SKM-1 treated with dmso at 0.1 percent for 144 hours (cell line): ENCODE measurements around the gene KIF13A.
"Not testable (repeated sequence)": the region's sequence is repeated elsewhere in the genome, so short reads cannot be mapped to it uniquely, and the experiment has no call there.

Experiments used
- DNase-seq: peaks from one replicate; lab custom pipeline; 2025; ENCODE audit not compliant: unreplicated experiment; lab: John Stamatoyannopoulos, UW

The KIF13A gene

DNA sequence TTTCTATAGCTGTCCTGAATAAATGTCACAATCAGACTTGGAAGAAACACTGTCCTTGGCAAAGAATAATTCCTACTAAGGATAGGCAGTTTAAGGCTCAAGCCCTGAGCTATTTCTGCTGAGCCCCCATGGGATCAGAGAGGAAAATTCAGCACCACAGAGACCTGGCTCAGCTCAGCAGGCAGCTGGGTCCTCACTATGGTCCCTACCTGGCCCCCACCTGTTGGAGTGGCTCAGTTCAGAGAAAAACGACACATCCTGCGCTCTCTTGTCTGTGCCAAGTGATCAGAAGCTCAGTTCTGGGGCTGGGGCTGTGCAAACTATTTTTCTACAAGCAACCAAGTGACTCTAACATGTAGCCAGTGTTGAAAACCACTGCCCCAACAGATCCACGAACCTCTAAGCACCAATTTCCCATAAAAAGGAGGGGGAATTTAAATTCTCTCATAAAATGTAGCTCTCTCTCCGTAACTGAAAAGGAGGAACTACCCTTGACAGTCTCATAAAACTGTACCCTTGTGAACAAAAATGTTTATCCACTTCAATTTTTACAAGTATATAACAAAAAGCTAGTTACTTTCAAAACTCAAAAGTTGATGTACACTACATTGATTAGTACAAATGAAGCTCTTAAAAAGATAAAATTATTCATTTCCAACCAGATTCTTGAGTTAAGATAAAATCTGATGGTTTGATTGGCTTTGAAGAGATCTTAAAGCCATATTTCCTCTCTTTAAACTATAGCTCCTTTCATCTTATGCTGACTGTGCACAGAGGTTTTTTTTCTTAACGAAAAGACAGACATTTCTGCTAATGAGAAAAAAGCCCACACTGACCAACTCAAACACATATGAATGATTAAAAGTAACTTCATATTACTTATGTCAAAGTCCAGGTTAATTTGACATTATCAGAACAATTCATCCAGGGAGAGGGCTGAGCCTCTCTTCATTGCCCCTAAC is 52.0 kb downstream of the KIF13A start:
- no peak for DNase-seq

DNA sequence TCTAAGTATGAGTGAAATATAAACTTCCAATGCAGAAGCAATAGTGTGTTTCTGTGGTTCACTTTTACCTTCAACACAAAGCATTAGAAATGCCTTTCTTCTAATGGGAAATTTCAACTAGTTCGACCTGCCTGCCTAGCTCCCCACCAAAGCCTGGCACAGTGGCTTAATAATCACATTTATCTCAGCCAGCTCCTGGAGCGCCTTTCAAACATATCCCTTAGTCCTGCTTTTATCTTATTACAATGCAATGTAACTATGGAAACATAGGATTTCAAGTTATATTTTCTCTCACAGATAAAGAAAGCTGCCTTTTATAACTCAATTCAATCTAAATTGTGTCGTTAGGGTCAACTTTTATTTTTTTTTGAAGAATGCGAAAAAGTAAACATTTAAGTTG is 53.7 kb downstream of the KIF13A start:
- no peak for DNase-seq

DNA sequence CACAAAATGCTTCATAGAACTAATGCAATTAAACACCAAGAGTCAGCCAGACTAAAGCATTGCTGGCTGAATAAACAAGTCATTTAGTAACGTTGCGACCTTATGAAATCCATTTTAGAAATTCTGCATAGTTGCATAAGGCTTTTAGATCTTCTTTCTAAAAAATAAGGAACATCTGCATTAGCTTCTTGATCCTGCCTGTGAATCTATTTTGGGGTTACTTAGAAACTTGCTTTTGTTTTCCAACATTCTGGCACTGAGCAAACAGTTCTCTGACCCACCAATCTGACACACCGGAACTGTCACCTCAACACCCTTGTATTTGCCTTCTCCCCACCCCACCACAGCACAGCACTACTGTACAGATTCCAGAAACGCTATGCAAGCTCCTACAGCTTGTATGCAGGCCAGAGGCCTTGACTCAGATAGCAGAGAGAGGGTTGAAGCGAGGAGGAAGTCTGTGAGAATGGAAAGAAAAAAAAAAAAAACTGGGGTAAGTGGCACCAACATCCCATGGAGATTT is 55.0 kb downstream of the KIF13A start:
- no peak for DNase-seq

DNA sequence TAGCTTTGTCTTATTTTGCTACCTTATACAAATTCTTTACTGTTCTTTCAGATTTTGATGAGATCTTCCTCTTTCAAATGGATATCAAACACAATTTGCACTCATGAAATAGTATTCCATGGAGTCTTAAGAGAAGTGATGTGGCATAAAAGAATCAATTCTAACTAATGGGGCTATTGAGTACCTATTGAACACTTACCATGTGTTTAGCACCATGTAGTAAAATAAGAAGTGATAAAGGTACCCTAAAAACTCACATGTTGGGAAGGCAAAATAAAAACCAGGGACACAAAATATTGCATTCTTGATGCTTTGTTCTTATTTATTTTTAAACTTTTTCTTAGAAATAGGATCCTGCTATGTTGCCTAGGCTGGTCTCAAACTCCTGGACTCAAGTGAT is 56.2 kb downstream of the KIF13A start:
- no peak for DNase-seq

DNA sequence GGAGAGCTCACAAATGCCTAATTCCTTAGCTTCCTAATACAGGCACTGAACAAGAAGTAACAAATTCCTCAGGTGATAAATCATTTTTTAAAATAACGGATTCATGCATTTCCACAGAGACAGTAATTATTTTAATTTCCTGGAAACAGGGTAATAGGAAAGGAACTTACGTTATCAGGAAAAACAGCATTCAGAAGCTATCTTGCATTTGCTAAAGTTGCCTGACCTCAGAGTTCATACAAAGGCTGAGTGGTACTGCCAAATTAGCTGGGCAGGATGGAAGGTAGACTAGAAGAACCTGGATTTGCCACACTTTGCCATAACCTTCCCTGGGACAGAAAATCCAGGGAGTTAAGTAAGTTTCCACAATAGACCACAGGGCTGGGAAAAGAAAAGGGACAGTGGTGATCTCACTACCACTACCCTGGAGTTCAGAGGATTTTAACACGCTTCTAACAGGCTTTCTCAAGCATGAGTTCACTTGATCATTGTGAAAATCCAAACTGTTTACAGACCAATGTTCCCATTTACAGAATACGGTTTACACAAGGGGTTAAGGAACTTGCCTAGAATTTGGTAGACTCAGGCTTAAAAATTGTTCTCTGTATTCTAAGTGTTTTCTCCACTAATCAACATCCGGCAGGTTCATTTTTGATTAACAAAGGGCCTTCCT is 57.0 kb downstream of the KIF13A start:
- no peak for DNase-seq

DNA sequence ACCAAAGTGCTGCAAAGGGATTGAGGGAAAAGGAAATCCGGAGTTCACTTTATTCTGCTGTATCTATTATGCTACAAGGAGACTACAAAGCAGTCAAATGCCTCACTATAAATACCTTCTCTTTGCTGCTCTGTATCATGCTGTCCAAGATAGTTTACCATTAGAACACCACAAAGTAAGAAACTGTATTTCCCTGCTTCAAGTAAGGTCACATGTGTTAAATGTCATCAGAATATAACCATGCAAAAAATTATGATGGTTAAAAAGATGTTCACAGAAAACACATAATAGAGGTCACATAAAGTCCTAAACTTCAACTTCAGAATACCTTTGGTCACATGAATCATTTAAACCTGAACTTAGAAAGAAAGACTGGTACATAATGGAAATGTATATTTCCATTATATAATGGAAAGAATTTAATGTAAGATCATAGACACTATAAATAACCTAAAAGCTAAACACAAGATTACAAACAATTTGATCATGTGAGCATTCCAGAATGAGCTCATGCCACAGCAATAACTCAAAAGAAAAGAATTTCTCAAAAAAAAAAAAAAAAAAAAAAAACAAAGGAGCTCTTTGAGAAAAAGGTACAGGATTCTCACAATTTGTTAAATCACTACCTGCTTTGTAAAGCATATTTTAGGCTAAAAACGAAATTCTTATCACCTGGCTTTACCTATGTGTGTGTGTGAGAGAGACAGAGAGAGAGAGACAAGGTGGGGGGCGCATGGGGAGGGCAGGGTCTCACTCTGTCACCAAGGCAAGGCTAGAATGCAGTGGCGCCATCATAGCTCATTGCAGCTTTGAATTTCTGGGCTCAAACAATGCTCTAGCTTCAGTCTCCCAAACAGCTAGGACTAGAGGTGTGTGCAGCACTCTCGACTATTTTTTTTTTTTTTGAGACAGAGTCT is 58.7 kb downstream of the KIF13A start:
- no peak for DNase-seq

DNA sequence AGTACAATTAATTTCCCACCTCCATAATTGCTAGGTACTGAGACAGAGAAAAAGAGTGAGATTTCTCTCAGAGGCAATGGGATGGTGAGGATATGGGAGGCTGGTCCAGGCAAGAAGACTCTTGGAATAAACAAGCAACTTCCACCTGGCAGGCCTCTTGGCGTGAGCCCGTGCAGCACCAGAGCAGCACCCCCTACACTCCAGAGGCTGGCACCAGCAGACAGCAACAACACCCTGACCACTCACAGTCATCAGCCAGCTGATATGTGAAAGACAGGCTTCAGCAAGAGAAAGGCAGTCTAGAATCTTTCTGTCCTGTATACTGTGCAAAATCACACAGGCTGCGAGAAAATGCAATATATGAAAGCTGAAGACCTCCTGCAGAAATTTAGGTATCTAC is 59.7 kb downstream of the KIF13A start:
- DNase-seq, result no peak

DNA sequence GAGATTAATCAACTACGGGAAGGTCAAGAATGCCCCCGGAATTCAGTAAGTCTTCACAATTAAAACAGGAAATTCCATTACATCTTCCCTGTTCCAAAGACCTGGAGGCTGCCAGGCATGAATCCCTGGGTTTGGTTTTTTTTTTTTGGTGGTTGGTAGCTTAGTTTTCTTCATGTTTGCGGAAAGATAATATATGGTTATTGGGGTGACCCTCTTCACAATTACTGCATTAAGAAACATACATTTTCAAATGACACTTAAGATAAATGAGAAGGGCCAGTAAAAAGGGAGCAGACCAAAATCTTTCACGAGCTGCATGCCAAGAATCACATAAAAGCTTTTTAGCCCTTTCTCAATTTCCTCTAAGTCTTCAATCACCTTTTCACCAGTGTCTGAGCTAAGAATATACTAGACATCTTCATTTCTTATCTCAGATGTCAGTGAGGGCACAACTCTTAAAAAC is 64.0 kb downstream of the KIF13A start:
- no peak for DNase-seq

DNA sequence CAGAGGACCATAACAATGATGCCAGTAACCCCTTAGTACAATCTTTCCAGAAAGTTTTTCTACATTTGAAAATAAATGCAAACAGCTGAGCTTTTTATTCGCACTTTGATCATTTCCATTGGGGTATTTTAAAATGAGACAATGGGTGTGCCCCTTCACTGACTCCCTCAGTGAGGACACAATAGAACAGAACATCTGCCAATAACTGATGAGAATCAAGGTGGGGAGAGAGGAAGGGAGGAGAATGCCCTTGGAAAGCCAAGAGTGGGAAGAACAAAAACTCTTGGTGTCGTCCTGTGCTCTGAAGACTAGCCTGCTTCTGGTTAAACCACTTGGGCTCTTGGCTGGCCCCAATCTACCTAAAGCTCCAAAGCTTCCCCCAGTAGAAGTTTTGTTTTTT is 66.0 kb downstream of the KIF13A start:
- DNase-seq, result no peak

DNA sequence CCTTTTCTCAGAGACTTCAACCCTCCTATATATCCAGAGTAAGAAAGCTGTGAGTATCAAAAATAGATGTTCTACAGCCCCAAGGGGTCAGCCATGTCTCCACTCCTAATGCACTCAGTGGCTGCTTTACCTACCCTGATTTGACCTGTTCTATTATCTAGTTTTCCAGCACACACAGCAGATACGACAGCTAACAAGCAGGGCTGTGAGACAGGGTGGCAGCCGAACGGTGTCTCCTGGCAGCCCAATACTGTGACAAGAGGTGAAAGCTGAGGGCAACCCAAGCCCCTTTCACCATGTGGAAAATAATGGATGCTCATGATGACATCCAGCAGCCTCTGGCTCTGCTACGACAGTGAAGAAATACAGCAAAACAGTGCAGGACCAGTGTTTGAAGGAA is 67.9 kb downstream of the KIF13A start:
- DNase-seq, result no peak

DNA sequence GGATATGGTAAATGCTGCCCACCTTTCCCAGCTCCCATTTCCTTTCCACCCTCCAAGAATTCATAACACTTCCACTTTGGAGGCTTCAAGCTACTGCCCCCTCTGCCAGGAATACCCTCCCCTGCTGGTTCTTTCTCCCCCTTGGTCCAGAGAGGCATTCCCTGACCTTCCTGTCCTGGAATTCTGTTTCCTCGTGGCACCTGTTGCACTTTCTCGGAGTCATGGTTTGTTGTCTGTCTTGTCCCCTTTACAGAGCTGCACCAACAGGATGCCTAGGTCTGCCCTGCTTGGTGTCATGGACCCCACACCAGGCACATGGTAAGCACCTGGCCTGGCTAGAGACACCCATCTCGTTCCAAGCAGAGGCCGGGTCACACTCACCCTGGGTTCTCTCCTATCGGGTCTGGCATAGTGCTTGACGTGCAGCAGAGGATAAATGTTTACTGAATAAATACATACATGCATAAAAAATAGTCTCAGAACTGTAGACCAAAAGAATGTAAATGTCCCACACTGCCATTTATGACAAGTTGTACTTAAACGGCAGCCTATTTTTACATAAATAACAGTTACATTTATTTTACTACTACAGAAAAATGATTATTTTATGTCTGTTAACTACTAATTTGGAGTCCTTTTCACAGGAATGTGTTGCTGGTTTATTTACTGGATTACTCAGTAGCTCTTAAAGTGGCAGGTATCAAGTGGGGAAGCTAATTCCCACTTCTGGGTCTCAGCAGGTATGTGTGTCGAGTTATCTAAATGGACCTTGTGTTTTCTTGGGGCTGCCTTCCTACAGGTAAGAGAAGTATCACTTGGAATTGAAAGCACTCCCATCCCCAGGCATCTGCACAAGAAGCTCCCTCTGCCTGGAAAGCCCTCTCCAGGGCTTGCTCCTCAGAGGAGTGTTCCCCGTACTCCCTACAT is 69.3 kb downstream of the KIF13A start:
- no peak for DNase-seq

DNA sequence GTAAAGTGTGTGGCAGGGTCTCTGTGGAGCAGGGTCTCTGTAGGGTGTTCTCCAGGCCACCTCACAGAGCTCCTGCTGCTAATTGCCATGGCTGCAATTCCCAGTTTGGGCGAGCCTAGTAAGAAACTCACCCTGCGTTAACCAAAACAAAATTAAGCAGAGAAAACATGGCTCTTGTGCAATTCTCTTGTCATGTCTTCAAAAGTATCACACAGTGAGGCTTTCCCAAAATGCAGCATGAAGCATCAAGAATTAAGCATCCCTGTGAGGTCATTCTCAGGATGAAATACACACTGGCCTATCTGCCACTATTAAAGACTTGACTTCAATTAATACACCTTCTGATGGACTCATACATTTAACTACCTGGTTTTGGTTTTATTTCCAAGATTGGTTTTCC is 72.8 kb downstream of the KIF13A start:
- no peak for DNase-seq

DNA sequence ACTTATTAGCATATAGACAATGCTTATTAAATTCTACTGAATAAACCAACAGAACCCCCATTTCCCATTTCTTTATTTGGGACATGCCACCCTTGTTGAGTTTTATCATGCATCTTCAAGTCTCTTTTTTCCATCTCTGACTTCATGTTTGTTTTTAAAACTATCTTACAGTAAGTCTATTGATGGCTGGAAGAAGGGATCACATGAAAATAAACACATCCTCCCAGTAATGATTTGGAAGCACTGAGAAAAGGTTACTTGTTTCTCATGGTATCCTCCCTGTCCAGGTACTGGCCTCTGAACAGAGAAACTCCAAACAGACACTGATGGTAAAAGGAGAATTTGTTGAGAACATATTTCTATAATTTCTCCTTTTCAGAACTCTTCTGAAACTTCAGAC is 74.9 kb downstream of the KIF13A start:
- no peak for DNase-seq

DNA sequence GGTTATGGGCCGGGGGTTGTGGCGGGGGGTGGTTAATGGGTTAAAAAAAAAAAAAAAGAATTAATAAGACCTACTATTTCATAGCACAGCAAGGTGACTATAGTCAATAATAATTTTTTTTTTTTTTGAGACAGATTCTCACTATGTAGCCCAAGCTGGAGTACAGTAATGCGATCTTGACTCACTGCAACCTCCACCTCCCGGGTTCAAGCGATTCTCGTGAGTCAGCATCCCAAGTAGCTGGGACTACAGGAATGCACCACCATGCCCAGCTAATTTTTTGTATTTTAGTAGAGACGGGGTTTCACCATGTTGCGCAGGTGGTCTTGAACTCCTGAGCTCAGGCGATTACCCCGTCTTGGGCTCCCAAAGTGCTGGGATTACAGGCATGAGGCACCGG is 75.8 kb downstream of the KIF13A start:
- DNase-seq, result not testable (repeated sequence)

DNA sequence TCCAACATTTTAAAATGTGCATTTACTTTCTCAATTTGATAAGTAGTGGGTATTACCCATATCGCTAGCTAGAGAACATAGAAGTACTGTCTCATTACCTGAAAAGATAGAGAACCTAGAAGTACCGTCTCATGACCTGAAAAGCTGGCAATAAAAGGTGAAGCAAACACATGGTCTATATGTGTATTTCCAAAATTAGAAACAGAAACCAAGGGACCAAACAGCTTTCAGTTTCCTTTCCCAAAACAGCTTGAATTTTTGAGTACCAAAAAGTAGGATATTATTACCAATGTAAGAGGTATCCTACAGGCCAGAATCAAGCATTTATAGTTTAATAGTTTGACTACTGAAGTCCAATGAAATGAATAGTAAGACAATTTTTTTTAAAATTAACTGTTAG is 77.2 kb downstream of the KIF13A start:
- no peak for DNase-seq

DNA sequence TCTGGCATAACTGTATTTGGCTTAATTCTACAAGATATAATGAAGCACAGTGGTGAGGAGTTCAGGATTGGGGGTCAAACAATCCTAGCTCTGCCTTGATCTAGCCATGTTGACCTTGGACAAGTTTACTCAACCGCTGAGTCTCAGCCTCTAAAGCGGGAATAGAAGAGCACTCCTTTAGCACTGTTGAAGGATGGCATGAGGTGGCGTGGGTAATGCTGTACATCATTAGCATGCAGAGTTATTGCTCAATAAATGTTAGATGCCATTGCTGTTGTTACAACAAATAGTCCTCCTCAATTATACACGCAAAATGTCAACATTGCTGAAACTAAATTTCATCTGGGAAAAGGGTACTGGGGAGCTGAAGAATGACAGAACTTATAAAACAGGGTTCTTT is 78.6 kb downstream of the KIF13A start:
- DNase-seq, result no peak

DNA sequence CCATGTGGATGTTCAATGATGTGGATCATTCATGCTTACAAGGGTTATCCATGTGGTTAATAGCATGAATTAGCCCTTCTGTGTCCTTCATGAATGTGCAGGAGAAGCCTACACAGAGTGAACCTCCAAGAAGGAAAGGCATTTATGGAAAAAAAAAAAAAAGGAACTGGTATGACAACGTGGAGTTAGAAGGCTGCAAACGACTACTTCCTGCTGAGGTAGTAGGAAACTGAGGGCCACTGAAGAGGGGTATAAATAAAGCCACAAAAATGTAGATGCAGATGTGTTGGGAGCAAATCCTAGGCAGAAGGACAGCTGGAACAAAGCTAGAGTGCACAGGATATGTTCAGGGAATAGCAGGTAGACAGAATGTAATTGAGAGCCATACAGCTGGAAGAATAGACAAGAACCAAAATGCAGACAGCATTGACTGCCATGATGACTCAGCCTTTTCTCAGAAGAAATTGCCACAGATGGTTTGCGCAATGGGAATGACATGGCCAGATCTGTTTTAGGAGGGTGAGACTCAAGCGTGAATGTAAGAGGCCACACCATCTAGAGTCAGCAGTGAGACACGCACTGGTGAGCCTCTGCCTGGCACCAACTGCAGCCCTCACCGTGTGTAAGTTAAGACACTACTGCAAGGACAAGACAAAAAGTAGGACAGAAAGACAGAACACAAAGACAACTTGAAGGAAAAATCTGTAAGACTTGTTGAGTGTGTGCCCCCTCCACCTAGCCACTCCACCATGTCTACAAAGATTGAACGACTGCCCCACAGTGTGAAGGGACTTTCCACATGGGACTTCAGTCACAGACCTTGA is 79.8 kb downstream of the KIF13A start:
- peak; percentile 98 for DNase-seq

DNA sequence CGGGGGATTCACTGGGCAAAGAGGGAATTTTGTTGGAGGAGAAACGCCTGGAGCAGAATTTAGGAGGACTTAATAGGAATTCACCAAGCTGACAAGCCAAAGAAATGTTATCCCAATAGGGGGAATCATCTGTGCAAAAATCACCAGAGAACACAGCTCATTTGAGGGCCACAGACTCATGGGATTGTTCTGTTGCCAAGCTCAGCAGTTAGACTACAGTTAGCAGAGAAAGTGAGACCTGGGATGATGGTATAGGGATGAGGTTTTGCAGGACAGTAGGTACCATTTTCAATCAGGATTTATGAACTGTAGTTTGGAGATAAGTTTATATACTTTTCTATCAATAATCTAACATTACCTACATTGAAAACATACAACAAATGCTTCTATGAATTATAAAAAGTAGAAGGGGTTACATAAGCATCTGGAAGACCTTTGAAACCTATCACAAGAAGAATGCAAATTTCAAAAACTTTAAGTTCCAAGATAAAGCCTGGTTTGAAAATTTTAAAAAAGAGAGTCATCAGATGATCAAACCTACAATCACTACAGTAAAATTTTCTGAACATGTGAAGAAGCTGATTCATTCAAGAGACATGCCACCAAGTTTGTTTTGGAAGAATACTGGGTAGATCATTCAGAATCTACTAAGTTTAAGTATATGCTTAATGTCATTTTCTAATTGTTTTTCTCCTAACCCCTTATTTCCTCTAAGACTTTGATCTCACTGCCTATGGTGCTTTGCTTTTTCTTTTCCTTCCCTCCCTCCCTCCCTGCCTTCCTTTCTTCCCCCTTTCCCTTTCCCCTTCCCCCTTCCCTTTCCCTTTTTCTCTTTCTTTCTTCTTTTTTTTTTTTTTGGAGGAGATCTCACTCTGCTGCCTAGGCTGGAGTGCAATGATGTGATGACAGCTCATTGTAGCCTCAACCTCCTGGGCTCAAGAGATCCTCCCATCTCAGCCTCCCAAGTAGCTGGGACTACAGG is 81.5 kb downstream of the KIF13A start:
- no peak for DNase-seq
